ENCODE measurements around the gene MYMX. TPM values are rescaled to one million over a fixed set of nuclear protein-coding genes. Genes with fewer than 3 reads are reported as not detected.

The MYMX gene
- total RNA-seq, 2 experiments from 2014 or later: not detected

GRCh38 chr6:44186635-44187025, 30.1 kb upstream of the MYMX start:
- Histone ChIP-seq H3K9me3 (ENCODE audit: control insufficient read depth in 1 of 2, insufficient read depth in 1 of 2, low read length in 2 of 2) (no peaks in the 10 kb centered on the region), H3K27ac (ENCODE audit: low read depth in 1 of 2, low read length in 2 of 2) (no peak overlapping the region), H3K4me3 (ENCODE audit: low read length) (no peak overlapping the region), H3K36me3 (ENCODE audit: insufficient read depth, low read length) (no peaks in the 10 kb centered on the region), H3K27me3 (ENCODE audit: control insufficient read depth in 1 of 2, insufficient read depth in 2 of 2, low read length in 2 of 2) (peaks cover 0 to 4% of the 10 kb centered on the region in 2 experiments), H3K4me1 (ENCODE audit: insufficient read depth, low read length) (peaks cover 8% of the 10 kb centered on the region)
- TF ChIP-seq, protein P1, sequence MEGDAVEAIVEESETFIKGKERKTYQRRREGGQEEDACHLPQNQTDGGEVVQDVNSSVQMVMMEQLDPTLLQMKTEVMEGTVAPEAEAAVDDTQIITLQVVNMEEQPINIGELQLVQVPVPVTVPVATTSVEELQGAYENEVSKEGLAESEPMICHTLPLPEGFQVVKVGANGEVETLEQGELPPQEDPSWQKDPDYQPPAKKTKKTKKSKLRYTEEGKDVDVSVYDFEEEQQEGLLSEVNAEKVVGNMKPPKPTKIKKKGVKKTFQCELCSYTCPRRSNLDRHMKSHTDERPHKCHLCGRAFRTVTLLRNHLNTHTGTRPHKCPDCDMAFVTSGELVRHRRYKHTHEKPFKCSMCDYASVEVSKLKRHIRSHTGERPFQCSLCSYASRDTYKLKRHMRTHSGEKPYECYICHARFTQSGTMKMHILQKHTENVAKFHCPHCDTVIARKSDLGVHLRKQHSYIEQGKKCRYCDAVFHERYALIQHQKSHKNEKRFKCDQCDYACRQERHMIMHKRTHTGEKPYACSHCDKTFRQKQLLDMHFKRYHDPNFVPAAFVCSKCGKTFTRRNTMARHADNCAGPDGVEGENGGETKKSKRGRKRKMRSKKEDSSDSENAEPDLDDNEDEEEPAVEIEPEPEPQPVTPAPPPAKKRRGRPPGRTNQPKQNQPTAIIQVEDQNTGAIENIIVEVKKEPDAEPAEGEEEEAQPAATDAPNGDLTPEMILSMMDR (IDR thresholded peaks at IDR 0.05): no peak
- Mint-ChIP-seq H3K27ac (no peak overlapping the region), H3K27me3 (no peaks in the 10 kb centered on the region), H3K4me3 (no peak overlapping the region), H3K4me1 (ENCODE audit: low read depth) (peaks cover 13% of the 10 kb centered on the region), H3K9me3 (no peaks in the 10 kb centered on the region), H3K36me3 (ENCODE audit: low read depth) (no peaks in the 10 kb centered on the region)
- ATAC-seq (ENCODE audit: poor library complexity) (no peak), DNase-seq (no peak)
- CTCF ChIA-PET: no interaction called here
- intact Hi-C loops (cut with DNase I, micrococcal nuclease): no loop called here
- POLR2A ChIA-PET: interaction anchor here (1.1 kb wide), 1 partner anchor 51 kb away, joined by 6 read pairs; no protein-coding TSS in a partner anchor

- Histone ChIP-seq H3K4me3 (ENCODE audit: low read length) (no peak overlapping the region), H3K9me3 (ENCODE audit: control insufficient read depth in 1 of 2, insufficient read depth in 1 of 2, low read length in 2 of 2) (no peaks in the 10 kb centered on the region), H3K4me1 (ENCODE audit: insufficient read depth, low read length) (peaks cover 8% of the 10 kb centered on the region), H3K36me3 (ENCODE audit: insufficient read depth, low read length) (no peaks in the 10 kb centered on the region), H3K27me3 (ENCODE audit: control insufficient read depth in 1 of 2, insufficient read depth in 2 of 2, low read length in 2 of 2) (peaks cover 0 to 4% of the 10 kb centered on the region in 2 experiments), H3K27ac (ENCODE audit: low read depth in 1 of 2, low read length in 2 of 2) (no peak overlapping the region)
- H3K36me3 Mint-ChIP-seq (ENCODE audit: low read depth): no peaks in the 10 kb centered on the region
- no peaks in the 10 kb centered on the region for H3K9me3 Mint-ChIP-seq
- no peaks in the 10 kb centered on the region for H3K27me3 Mint-ChIP-seq
- intact Hi-C loops (cut with DNase I, micrococcal nuclease): no loop called here
- ATAC-seq (ENCODE audit: poor library complexity) (no peak), DNase-seq (no peak)
- TF ChIP-seq, protein P1 (IDR thresholded peaks at IDR 0.05): no peak
- ChIA-PET POLR2A (no interaction called here), CTCF (no interaction called here)
- peaks cover 13% of the 10 kb centered on the region for H3K4me1 Mint-ChIP-seq (ENCODE audit: low read depth)
- H3K27ac Mint-ChIP-seq: no peak overlapping the region
- H3K4me3 Mint-ChIP-seq: no peak overlapping the region
Measured at GRCh38 chr6:44188819-44189218, 27.9 kb upstream of the MYMX start.

DNA sequence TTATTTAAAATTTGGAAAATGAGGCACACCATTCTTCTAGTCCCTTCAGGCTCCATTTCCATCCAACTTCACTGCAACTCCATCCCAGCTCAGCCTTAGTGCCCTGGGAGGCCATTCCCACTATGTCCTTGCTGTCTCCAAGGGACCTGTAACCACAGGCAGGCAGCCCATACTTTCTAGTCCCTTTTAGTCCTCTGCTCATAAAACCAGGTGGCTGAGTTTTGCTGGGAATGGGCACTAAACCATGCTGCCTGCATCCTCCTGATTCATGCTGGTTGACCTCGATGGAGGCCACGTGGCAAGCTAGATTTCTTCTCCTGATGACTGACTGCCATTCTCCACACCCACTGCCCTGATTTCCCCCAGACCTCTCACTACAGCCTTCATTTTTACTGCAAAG, 27.5 kb upstream of the MYMX start:
- Mint-ChIP-seq H3K27me3 (no peaks in the 10 kb centered on the region), H3K9me3 (no peaks in the 10 kb centered on the region), H3K36me3 (ENCODE audit: low read depth) (no peaks in the 10 kb centered on the region), H3K4me3 (no peak overlapping the region), H3K27ac (no peak overlapping the region), H3K4me1 (ENCODE audit: low read depth) (peaks cover 13% of the 10 kb centered on the region)
- Histone ChIP-seq H3K36me3 (ENCODE audit: insufficient read depth, low read length) (no peaks in the 10 kb centered on the region), H3K4me3 (ENCODE audit: low read length) (no peak overlapping the region), H3K27ac (ENCODE audit: low read depth in 1 of 2, low read length in 2 of 2) (no peak overlapping the region), H3K27me3 (ENCODE audit: control insufficient read depth in 1 of 2, insufficient read depth in 2 of 2, low read length in 2 of 2) (peaks cover 0 to under 1% of the 10 kb centered on the region in 2 experiments), H3K4me1 (ENCODE audit: insufficient read depth, low read length) (peaks cover 8% of the 10 kb centered on the region), H3K9me3 (ENCODE audit: control insufficient read depth in 1 of 2, insufficient read depth in 1 of 2, low read length in 2 of 2) (no peaks in the 10 kb centered on the region)
- ChIA-PET CTCF (no interaction called here), POLR2A (no interaction called here)
- intact Hi-C loops (cut with DNase I, micrococcal nuclease): no loop called here
- ATAC-seq (ENCODE audit: poor library complexity) (no peak), DNase-seq (no peak)
- TF ChIP-seq, protein P1 (IDR thresholded peaks at IDR 0.05): no peak

Measured in CD4-positive, alpha-beta T cell (primary cell).